ENCODE measurements around the gene DDA1.

DNA sequence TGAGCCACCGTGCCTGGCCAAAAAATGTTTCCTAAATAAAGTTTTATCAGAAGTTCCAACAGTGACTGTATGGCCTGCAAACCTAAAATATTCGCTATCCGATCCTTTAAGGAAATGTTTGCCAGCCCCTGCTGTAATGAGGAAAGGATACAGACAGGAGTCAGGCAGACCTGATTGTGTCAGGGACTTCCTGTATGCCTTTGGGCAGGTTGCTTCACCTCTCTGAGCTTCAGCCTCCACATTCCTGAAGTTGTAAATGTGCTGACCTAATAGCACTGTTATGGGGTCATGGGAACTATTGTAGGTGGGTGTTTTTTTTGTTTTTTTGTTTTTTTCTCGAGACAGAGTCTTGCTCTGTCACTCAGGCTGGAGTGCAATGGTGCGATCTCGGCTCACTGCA lies 12.4 kb upstream of the DDA1 start:
- TF ChIP-seq POLR2A (IDR thresholded peaks at IDR 0.05), result no peak
- TF ChIP-seq, protein P1, sequence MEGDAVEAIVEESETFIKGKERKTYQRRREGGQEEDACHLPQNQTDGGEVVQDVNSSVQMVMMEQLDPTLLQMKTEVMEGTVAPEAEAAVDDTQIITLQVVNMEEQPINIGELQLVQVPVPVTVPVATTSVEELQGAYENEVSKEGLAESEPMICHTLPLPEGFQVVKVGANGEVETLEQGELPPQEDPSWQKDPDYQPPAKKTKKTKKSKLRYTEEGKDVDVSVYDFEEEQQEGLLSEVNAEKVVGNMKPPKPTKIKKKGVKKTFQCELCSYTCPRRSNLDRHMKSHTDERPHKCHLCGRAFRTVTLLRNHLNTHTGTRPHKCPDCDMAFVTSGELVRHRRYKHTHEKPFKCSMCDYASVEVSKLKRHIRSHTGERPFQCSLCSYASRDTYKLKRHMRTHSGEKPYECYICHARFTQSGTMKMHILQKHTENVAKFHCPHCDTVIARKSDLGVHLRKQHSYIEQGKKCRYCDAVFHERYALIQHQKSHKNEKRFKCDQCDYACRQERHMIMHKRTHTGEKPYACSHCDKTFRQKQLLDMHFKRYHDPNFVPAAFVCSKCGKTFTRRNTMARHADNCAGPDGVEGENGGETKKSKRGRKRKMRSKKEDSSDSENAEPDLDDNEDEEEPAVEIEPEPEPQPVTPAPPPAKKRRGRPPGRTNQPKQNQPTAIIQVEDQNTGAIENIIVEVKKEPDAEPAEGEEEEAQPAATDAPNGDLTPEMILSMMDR (IDR thresholded peaks at IDR 0.05), result no peak
